ENCODE data around the gene SMU1. TPM values are rescaled to one million over a fixed set of nuclear protein-coding genes. Genes with fewer than 3 reads are reported as not detected.
A peak's percentile ranks its signal among the peaks of the same experiment; 100 is the strongest.

The SMU1 gene
- 16.2 TPM for polyA plus RNA-seq (ENCODE audit: insufficient read length)

GRCh38 chr9:33076046-33077004 is at the start of gene SMU1:
SMU1 (minus strand) TSS chr9:33076674; CDS start chr9:33076608, 66 bp downstream.
- DNase-seq: peak; percentile 98

- no peak for DNase-seq
These were observed 49.0 kb upstream of the SMU1 start for GRCh38 chr9:33125461-33125860.

GRCh38 chr9:33124751-33125381 is 48.4 kb upstream of the SMU1 start:
- no peak for DNase-seq

- DNase-seq: no peak
These were observed 47.6 kb upstream of the SMU1 start for GRCh38 chr9:33124046-33124445.

- DNase-seq: no peak
These were observed 47.0 kb upstream of the SMU1 start for GRCh38 chr9:33123407-33124031.

- DNase-seq: no peak
These were observed 44.1 kb upstream of the SMU1 start for GRCh38 chr9:33120620-33121019.

GRCh38 chr9:33117796-33118195 is 41.3 kb upstream of the SMU1 start:
- no peak for DNase-seq

GRCh38 chr9:33117306-33117705 is 40.8 kb upstream of the SMU1 start:
- DNase-seq: no peak

- DNase-seq: no peak
These were observed 40.4 kb upstream of the SMU1 start for GRCh38 chr9:33116860-33117259.

GRCh38 chr9:33114746-33115145 is 38.3 kb upstream of the SMU1 start:
- no peak for DNase-seq

- no peak for DNase-seq
These were observed 37.5 kb upstream of the SMU1 start for GRCh38 chr9:33113799-33114547.

GRCh38 chr9:33112094-33112493 is 35.6 kb upstream of the SMU1 start:
- no peak for DNase-seq

GRCh38 chr9:33111631-33112030 is 35.2 kb upstream of the SMU1 start:
- no peak for DNase-seq

GRCh38 chr9:33110686-33111085 is 34.2 kb upstream of the SMU1 start:
- no peak for DNase-seq

- DNase-seq: no peak
These were observed 33.5 kb upstream of the SMU1 start for GRCh38 chr9:33109850-33110595.

GRCh38 chr9:33109097-33109496 is 32.6 kb upstream of the SMU1 start:
- DNase-seq: no peak

GRCh38 chr9:33108472-33108871 is 32.0 kb upstream of the SMU1 start:
- DNase-seq: no peak

- DNase-seq: no peak
These were observed 31.3 kb upstream of the SMU1 start for GRCh38 chr9:33107762-33108161.

- peak; percentile 66 for DNase-seq
These were observed 30.6 kb upstream of the SMU1 start for GRCh38 chr9:33106827-33107621.

- DNase-seq: no peak
These were observed 29.9 kb upstream of the SMU1 start for GRCh38 chr9:33106372-33106771.

- no peak for DNase-seq
These were observed 29.5 kb upstream of the SMU1 start for GRCh38 chr9:33105959-33106358.
